HG02885 (cell line): ENCODE data around the gene CAPN2.
"Not testable (repeated sequence)": the region's sequence is repeated elsewhere in the genome, so short reads cannot be mapped to it uniquely, and the experiment has no call there.

Experiments used
- ATAC-seq: cut with Tn5 transposase; IDR thresholded peaks from one replicate; pipeline ENCODE4 v1.9.1; 2021; ENCODE audit warnings: mild to moderate bottlenecking; ENCODE audit not compliant: unreplicated experiment, poor library complexity

CAPN2 gene

GRCh38 chr1:223815865-223816264 lies 103.5 kb downstream of the CAPN2 start:
- no peak for ATAC-seq

- not testable (repeated sequence) for ATAC-seq
Observed at GRCh38 chr1:223817265-223817664, 104.9 kb downstream of the CAPN2 start.

- no peak for ATAC-seq
Observed at GRCh38 chr1:223819730-223820514, 107.6 kb downstream of the CAPN2 start.

GRCh38 chr1:223820515-223820858 lies 108.1 kb downstream of the CAPN2 start:
- no peak for ATAC-seq

- no peak for ATAC-seq
Observed at GRCh38 chr1:223820971-223821370, 108.6 kb downstream of the CAPN2 start.

GRCh38 chr1:223824287-223824686 lies 111.9 kb downstream of the CAPN2 start:
- no peak for ATAC-seq

GRCh38 chr1:223824712-223825111 lies 112.4 kb downstream of the CAPN2 start:
- ATAC-seq, result no peak
